GM19238 (cell line): Measurements from ENCODE around the gene ARMCX5.

Experiments used
- DNase-seq: peaks from one replicate; pipeline ENCODE4 v3.0.0; 2011; ENCODE audit warnings: low spot score; ENCODE audit not compliant: insufficient read length

ARMCX5 gene

DNA sequence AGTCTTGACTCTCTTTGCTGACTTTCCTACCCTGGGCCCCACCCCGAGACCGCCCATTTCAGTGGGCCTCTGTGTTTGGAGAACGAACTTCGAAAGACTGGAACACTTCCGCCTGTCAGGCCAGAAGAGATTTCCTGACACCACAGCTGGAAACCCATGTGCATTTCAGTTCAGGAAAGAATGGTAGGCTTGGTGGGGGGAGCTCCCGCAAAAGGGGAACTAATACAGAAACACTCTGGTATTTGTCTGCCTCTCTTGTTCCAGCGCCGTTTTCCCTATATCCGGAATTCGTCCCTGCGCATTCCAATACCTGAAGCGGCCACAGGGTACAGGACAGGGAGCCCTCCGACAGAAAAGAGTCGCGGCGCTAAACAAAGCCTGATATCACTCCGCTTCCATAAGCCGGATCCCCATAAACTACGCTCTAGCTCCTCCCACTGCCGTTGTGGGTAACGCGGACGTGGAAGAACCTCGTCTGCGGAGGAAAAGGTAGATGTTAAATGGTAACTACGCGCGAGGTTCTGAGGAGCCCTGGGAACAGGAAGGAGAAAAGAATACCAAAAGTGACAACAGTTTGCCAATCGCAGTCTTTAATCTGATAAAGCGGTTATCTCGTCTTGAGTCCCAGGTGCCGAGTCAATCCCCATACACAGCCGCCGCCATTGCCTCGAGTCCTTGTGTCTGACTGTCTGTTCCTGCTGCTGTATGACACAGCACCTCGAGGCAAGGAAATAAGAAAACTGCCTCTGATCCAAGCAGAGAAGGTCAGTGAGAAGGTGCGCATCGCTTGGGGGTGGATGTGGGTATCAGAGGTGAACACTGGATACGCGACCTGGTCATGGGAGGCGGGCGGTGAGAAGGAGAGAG, at the start of gene ARMCX5:
Gene ARMCX5 (plus strand): TSS at position 432 of the 867 bp plus-strand sequence. CDS start 2,627 bp downstream, outside the sequence.
- DNase-seq: no peak

DNA sequence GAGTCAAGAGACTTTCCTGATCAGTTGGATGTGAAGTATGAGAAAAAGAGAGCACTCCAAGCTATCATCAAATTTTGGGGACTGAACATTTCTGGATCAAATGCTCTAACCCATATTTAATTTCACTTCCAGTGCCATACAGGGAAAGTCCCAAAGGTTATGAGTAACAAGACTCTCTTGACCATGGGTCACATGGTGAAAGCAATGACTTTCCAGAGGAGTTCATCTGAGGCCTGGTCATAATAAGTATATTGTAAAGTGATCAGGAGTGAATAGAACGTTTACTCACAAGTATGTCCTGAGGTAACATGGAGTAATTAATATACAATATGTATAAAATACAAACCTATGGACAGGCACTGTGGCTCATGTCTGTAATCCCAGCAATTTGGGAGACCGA, 40.7 kb upstream of the ARMCX5 start:
- DNase-seq: no peak

DNA sequence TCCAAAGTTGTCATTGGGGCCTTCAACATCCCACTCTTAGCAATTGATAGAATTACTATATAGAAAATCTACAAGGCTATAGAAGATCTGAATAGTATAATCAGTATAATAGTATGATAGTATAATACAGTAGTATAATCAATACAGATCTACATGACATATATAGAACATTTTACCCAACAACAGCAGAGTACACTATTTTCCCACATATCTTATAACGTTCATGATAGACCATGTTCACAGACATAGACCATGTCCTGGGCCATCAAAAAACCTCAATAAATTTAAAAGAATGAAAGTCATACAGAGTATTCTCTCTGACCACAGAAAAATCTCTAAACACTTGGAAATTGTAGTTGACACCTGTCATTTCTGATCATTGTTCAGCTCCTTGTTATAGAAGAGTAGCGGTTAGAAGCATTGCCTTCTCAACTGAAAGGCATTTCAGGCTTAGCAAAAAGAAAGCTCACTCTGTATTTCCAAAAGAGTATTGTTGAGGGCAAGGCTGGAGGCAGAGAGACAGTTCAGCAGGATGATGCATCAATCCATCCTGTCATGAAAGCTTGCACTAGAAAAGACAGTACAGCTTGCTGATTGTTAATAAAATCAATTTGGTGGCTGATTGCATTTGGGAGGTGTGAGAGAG, 38.8 kb upstream of the ARMCX5 start:
- DNase-seq: no peak

DNA sequence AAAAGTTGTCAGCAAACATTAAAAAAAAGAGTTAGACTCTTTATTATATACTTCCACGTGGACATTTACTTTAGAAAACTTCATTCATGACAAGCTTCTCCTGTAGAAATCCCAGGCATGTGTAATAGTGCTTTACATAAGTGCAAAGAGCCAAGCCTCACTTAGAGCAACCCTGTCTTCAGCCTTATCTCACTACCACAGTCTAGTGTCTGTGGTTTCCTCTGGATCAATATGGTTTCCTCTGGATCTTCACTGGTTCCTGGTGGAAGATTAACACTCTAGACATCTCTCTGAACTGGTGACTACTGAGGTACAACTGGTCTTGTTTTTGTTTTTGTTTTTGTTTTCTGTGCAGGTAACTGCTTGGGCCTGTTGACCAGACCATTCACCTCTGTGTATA, 18.4 kb upstream of the ARMCX5 start:
- DNase-seq: no peak

DNA sequence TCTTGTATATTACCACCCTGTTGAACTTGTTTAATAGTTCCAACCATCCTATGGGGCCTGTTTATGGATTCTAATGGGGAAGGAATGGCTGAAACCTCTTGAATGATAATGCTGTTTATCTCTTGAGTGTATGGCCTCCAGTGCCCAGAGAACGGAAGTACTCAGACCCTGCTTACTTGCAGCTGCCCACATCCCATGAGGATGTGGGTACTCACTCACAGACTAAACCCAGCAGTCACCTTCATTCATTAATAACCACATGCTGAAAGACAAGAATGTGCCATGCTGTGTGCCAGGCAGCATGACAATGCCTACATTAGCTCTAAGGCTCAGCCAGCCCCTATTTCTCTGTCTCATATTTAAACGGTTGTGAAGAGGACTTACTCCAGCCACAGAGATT, 5.9 kb upstream of the ARMCX5 start:
- DNase-seq: no peak

DNA sequence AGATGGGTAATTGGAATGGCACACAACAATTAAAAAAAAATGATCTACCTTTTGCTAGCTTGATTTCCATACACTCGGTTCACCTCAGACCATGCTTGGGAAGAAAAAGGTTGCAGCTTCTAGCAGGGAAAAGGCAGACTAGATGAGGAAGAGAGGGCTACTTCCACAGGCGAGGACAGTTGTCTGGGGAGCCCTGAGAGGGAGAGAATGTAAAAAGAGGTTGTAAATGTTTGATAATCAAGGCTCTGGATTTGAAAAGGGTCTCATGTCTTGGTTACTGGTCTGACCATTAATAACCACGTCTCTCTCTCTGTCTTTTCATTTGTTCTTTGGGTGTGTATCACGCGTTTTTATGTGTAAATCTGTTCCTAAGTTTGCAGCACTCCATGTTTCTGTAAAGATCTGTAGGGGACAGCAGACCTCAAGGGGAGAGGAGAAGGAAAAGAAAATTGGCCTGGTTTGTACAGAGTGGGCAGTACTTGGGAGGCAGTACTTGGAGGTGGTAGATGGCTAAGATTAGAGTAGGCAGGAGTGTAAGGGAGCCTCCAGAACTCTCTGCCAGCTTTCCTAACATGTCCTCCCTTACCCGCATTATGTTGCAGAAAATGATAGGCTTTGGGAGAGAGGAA, 750 bp downstream of the ARMCX5 start:
- no peak for DNase-seq

DNA sequence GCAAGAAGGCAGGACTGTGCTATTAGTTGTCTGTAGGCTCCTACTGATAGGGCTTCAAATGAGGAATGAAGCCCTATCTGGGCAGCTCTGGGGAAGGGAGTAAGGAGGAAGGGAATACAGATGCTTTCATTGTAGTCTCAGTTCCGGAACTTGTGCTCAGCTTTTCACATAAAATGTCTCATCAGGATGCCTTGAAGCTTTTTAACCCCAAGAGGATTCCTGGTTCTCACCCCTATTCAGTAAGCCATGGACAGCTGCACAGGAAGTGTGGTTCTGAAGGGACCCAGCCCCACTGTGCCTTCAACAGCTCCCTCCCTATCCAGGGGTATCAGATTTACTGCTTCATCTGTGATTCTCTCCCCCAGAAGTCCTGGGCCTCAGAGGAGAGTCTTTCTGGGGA, 5.0 kb downstream of the ARMCX5 start:
- no peak for DNase-seq

DNA sequence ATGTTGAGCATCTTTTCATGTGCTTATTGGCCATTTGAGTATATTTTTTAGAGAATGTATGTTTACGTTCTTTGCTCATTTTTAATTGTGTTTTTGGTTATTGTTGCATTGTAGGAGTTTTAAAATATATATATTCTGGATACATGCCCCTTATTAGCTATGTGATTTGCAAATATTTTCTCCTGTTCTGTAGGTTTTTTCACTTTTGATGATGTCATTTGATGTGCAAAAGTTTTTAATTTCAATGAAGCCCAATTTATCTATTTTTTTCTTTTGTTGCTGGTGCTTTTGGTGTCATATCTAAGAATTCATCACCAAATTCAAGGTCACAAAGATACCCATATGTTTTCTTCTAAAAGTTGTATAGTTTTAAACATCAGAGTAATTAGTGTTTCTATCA, 6.8 kb downstream of the ARMCX5 start:
- no peak for DNase-seq

DNA sequence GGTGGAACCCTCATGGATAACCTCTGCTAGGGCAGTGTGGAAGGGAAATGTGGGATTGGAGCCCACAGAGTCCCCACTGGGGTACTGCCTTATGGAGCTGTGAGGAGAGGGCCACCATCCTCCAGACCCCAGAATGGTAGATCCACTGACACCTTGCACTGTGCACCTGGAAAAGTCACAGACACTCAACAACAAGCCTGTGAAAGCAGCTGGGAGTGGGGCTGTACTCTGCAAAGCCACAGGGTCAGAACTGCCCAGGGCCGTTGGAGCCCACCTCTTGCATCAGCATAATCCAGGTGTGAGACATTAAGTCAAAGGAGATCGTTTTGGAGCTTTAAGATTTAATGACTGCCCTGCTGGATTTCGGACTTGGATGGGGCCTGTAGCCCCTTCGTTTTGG, 11.6 kb downstream of the ARMCX5 start:
- no peak for DNase-seq

DNA sequence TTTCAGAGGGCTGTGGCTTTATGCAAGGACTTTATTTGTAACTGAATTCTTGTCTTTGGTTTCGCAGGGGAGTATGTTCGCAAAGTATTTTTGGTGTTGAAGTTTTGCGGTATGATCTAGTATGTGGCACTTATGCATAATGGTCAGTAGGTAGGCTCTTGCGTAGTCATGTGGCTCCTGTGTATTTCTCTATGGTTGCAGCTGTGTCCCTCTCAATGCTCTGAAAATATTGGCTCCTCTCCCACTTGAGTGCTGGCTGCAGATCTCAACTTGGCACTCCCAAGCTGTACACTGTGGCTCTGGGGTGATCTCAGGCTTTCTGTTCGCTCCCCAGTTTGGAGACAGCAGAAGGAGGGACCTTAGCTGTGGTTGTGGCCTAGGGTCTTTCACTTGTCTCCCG, 24.8 kb downstream of the ARMCX5 start:
- no peak for DNase-seq

DNA sequence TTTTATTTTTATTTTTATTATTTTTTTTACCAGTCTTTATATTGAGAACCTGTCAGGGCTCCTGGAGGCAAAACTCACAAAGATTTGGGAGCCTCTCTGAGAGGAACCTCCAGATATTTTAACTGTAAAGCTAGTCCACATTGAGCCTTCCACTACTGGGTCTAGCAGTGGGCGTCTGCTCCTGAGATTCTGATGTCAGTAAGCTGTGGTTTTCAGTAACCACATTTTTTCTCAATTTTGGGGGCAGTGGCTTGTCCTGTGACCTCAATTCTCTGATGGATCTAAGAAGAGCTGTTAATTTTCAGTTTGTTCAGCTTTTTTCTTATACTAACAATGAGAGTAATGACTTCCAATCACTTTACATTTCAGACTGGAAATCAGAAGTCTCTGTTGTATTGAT, 28.3 kb downstream of the ARMCX5 start:
- no peak for DNase-seq

DNA sequence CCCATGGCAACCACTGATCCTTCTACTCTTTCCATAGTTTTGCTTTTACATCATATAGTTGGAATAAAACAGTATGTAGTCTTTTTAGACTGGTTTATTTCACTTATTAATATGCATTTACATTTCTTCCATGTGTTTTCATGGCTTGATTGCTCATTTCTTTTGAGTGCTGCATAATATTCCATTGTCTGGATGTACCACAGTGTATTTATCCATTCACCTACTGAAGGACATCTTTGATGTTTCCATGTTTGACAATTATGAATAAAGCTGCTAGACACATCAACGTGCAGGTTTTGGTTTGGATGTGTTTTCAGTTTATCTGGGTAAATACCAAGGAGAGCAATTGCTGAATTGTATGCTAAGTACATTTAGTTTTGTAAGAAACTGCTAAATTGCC, 38.2 kb downstream of the ARMCX5 start:
- no peak for DNase-seq

DNA sequence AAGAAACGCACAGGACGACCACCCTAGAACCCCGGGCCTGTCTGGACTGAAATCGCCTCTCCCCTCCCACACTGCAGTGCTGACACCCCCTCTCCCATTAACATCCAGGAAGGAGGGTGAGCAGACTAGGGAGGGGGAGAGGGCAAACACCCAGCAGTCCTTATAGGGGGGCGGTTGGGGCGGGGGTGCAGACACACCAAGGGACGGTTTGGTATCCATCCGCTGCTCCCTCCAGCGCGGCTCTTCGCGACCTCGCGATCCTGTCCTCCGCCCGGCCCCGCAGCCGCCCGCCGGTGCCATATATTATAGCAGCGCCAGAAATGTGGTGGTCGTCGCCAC, 51.6 kb downstream of the ARMCX5 start:
- no peak for DNase-seq

DNA sequence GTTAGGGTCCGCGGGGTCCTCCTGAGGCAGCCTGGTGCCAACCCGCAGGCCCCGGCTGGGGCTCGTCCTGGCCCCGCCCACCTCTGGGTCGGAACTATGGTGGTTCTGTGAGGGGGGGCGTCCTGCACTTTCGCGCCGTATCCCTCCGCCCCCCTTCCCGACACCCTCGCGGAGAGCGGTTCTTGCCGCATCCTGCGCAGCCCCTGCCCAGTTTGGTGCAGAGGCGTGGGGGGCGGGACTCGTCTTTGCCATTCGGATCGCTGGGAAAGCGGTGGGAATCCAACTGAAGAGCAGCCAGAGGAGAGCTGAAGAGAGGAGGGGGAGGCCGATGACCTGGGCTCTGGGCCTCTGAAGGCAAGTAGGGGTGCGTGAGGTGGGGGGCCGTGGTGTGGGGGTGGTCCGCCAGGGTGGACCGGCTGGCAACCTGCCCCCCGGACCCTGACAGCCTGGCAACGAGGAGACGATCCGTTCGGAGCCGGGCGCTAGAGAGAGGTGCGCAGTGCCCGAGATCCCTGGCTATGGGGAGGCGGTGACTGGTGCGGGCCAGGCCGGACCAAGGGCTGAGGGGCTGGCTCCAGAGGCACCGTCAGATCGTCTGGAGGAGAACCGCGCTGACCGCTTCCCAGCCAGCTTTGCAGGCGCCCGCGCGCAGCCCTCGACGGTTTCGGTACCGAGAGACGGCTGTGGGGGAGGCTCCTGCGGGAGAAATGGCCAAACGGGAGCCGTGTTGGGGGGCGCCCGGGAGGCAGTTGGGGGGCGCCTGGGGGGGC, 52.1 kb downstream of the ARMCX5 start, which contains the start of gene GPRASP1:
Gene GPRASP1 (plus strand): TSS at position 242 of the 770 bp plus-strand sequence. CDS start 2,431 bp downstream, outside the sequence.
- no peak for DNase-seq

DNA sequence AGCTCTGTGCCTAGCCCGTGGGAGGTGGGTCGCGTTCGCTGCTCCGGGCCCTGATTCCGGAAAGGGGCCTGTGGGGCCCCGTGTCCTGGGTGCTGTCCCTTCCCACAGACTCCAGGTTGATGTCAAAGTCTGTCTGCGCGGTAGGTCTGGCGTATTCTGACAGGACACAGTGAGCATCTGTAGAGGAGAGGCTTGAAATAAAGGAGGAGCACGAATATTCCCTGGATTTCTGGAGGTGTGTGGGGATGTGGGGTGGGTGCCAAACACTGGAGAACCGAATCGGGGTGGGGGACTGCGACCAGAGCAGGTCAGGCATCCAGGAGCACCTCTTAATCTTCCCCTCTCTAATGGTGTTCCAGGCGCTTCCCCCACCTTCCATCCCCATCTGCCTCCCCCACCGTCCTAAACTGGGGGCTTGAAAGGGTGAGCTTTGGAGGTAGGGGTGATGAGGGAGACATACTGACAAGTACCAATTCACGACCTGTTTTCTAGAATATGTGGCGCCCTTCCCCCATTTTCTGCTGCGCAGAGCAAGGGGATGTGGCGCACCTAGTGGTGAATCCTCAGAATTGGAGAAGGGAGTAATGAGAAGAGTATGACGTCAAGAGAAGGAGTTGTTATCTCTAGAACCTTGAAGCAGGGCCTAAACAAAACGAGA, 52.8 kb downstream of the ARMCX5 start:
- DNase-seq: no peak
